H1 (cell line): Measurements from ENCODE around the gene GPR18. TPM values are rescaled to one million over a fixed set of nuclear protein-coding genes. Genes with fewer than 3 reads are reported as not detected.

Experiments
- CTCF ChIA-PET: fragments of 300-600 bp; sonication (Branson Sonifier 250); formaldehyde crosslinking; loops from one replicate; lab custom pipeline; 2021; ENCODE audit not compliant: partially characterized antibody; lab: Charles Lee
- POLR2A ChIA-PET: fragments of 300-600 bp; sonication (Branson Sonifier 250); formaldehyde crosslinking; loops from one replicate; lab custom pipeline; 2021; ENCODE audit warnings: inconsistent platforms; ENCODE audit not compliant: partially characterized antibody; lab: Charles Lee
- DNase-seq, 2 experiments: peaks; one replicate each; pipeline versions ENCODE4 v3.0.0 to v3.0.0-alpha.2; 2010 to 2022; ENCODE audit warnings: low spot score in 2 of 2, low read depth in 1 of 2, mixed read lengths in 1 of 2
- FAIRE-seq: peaks from 2 replicates; lab custom pipeline; 2011; peaks lifted over from hg19 to GRCh38; lab: Jason Lieb, UNC
- H2AFZ ChIP-seq: 2 replicates; pipeline ENCODE4 v1.8.1; 2012; ENCODE audit warnings: low read length, inconsistent platforms
- H2AK5ac ChIP-seq: 2 replicates; pipeline ENCODE4 v1.6.1; 2013; ENCODE audit warnings: low read depth, low read length
- H2BK120ac ChIP-seq: replicated peaks from 2 replicates; pipeline ENCODE3; 2013; ENCODE audit warnings: low read depth, low read length, inconsistent platforms
- H2BK12ac ChIP-seq: 2 replicates; pipeline ENCODE4 v1.6.1; 2013; ENCODE audit warnings: low read depth, low read length
- H2BK15ac ChIP-seq: 2 replicates; pipeline ENCODE4 v1.6.1; 2013; ENCODE audit warnings: low read length
- H2BK20ac ChIP-seq: 2 replicates; pipeline ENCODE4 v1.6.1; 2013; ENCODE audit warnings: low read length
- H2BK5ac ChIP-seq: 2 replicates; pipeline ENCODE4 v1.6.1; 2013; ENCODE audit warnings: low read depth, low read length
- H3K14ac ChIP-seq: 2 replicates; pipeline ENCODE4 v1.6.1; 2013; ENCODE audit warnings: inconsistent platforms; ENCODE audit not compliant: insufficient read length
- H3K18ac ChIP-seq: 2 replicates; pipeline ENCODE4 v1.6.1; 2013; ENCODE audit warnings: low read length; ENCODE audit errors: extremely low read depth
- H3K23ac ChIP-seq: 2 replicates; pipeline ENCODE4 v1.6.1; 2013; ENCODE audit warnings: inconsistent platforms; ENCODE audit not compliant: insufficient read length
- H3K23me2 ChIP-seq: 2 replicates; pipeline ENCODE4 v1.6.1; 2013; ENCODE audit warnings: low read depth, low read length
- H3K27ac ChIP-seq: 2 replicates; pipeline ENCODE4 v1.6.1; 2011; ENCODE audit warnings: low read depth, low read length, inconsistent platforms
- H3K27me3 ChIP-seq, 4 experiments: replicated peaks in 1 of 4; 1 replicate in 1 of 4; 2 replicates in 3 of 4; pipeline versions ENCODE4 v1.6.1 to v1.8.1; 2011 to 2013; ENCODE audit warnings: low read length in 3 of 4, mild to moderate bottlenecking in 3 of 4, inconsistent platforms in 2 of 4, mixed read lengths in 2 of 4, moderate library complexity in 1 of 4; ENCODE audit not compliant: control insufficient read depth in 3 of 4, insufficient read depth in 3 of 4; ENCODE audit errors: extremely low read depth in 1 of 4
- H3K36me3 ChIP-seq, 4 experiments: 2 replicates each; pipeline versions ENCODE4 v1.6.1 to v1.8.1; 2011 to 2013; ENCODE audit warnings: mild to moderate bottlenecking in 4 of 4, low read length in 3 of 4, moderate library complexity in 2 of 4, control low read depth in 1 of 4, inconsistent platforms in 1 of 4; ENCODE audit not compliant: insufficient read depth in 4 of 4, control insufficient read depth in 2 of 4
- H3K4ac ChIP-seq: replicated peaks from 2 replicates; pipeline ENCODE3; 2013; ENCODE audit warnings: low read length, low read depth, mixed read lengths, inconsistent platforms; ENCODE audit not compliant: insufficient read length
- H3K4me1 ChIP-seq, 4 experiments: replicated peaks in 1 of 4; 1 replicate in 1 of 4; 2 replicates in 3 of 4; pipeline versions ENCODE4 v1.6.1 to v1.8.1; 2011 to 2013; ENCODE audit warnings: low read length in 3 of 4, inconsistent platforms in 2 of 4, mixed read lengths in 1 of 4; ENCODE audit not compliant: insufficient read depth in 4 of 4, control insufficient read depth in 3 of 4
- H3K4me2 ChIP-seq, 2 experiments: 2 replicates each; pipeline versions ENCODE4 v1.6.1 to v1.8.1; 2011 to 2013; ENCODE audit warnings: low read depth in 2 of 2, low read length in 2 of 2, control low read depth in 1 of 2, inconsistent platforms in 1 of 2, mild to moderate bottlenecking in 1 of 2; ENCODE audit not compliant: insufficient read depth in 1 of 2
- H3K4me3 ChIP-seq, 4 experiments: fragments of 200-600, 300-600 bp in 1 of 4; sonication (generic), shearing (Covaris generic), sonication (Bioruptor Twin) in 1 of 4; 2 replicates each; pipeline versions ENCODE4 v1.5.1 to v1.8.1; 2011 to 2016; ENCODE audit warnings: low read length in 4 of 4, low read depth in 3 of 4, control low read depth in 2 of 4, inconsistent platforms in 2 of 4, mild to moderate bottlenecking in 2 of 4, mixed read lengths in 1 of 4, moderate library complexity in 1 of 4; ENCODE audit not compliant: insufficient read depth in 2 of 4; ENCODE audit errors: extremely low read depth in 1 of 4
- H3K56ac ChIP-seq: replicated peaks from 2 replicates; pipeline ENCODE3; 2013; ENCODE audit warnings: low read depth, mild to moderate bottlenecking, mixed read lengths, low read length, inconsistent platforms; ENCODE audit not compliant: insufficient read length
- H3K79me1 ChIP-seq: 2 replicates; pipeline ENCODE4 v1.6.1; 2013; ENCODE audit warnings: low read depth, low read length, control low read depth
- H3K79me2 ChIP-seq, 2 experiments: 2 replicates each; pipeline versions ENCODE4 v1.6.1 to v1.8.1; 2012 to 2013; ENCODE audit warnings: low read length in 2 of 2, mild to moderate bottlenecking in 2 of 2, inconsistent platforms in 1 of 2; ENCODE audit not compliant: insufficient read depth in 2 of 2, control insufficient read depth in 1 of 2
- H3K9ac ChIP-seq, 4 experiments: replicated peaks in 1 of 4; 1 replicate in 1 of 4; 2 replicates in 3 of 4; pipeline versions ENCODE4 v1.6.1 to v1.8.1; 2011 to 2013; ENCODE audit warnings: low read depth in 3 of 4, low read length in 3 of 4, control low read depth in 2 of 4, mild to moderate bottlenecking in 2 of 4, moderate library complexity in 2 of 4, inconsistent platforms in 1 of 4; ENCODE audit errors: extremely low read depth in 1 of 4
- H3K9me3 ChIP-seq, 2 experiments: 2 replicates each; pipeline versions ENCODE4 v1.6.1 to v1.8.1; 2012 to 2013; ENCODE audit warnings: mild to moderate bottlenecking in 2 of 2, moderate library complexity in 2 of 2, control low read depth in 1 of 2, inconsistent platforms in 1 of 2, low read depth in 1 of 2, low read length in 1 of 2, mixed read lengths in 1 of 2; ENCODE audit not compliant: insufficient read depth in 2 of 2
- H4K20me1 ChIP-seq, 2 experiments: replicated peaks in 1 of 2; 2 replicates each; pipeline versions ENCODE3 to v1.8.1; 2011 to 2013; ENCODE audit warnings: inconsistent platforms in 2 of 2, low read length in 2 of 2, mild to moderate bottlenecking in 1 of 2; ENCODE audit not compliant: insufficient read depth in 2 of 2, control insufficient read depth in 1 of 2
- H4K5ac ChIP-seq: 2 replicates; pipeline ENCODE4 v1.6.1; 2013; ENCODE audit warnings: low read length, low read depth, mixed read lengths, inconsistent platforms; ENCODE audit not compliant: insufficient read length
- H4K8ac ChIP-seq: 2 replicates; pipeline ENCODE4 v1.8.0; 2013; ENCODE audit warnings: mild to moderate bottlenecking, moderate library complexity, low read length, inconsistent platforms; ENCODE audit not compliant: insufficient read depth; ENCODE audit errors: extremely low read depth
- H4K91ac ChIP-seq: replicated peaks from 2 replicates; pipeline ENCODE3; 2013; ENCODE audit warnings: low read length, mixed read lengths, inconsistent platforms; ENCODE audit not compliant: insufficient read length
- CEBPB ChIP-seq: IDR thresholded peaks from 2 replicates; pipeline ENCODE4 v1.6.1; 2012; ENCODE audit warnings: low read depth, low read length
- CHD1 ChIP-seq: IDR thresholded peaks from 2 replicates; pipeline ENCODE4 v1.6.1; 2012; ENCODE audit warnings: low read depth, low read length, improper control_type of control experiment
- EP300 ChIP-seq, 2 experiments: IDR thresholded peaks; 1 replicate in 1 of 2; 2 replicates in 1 of 2; pipeline ENCODE4 v1.6.1; 2011 to 2012; ENCODE audit warnings: low read depth in 2 of 2, low read length in 2 of 2, mild to moderate bottlenecking in 2 of 2, borderline replicate concordance in 1 of 2, inconsistent platforms in 1 of 2, moderate library complexity in 1 of 2
- FOSL1 ChIP-seq: IDR thresholded peaks from 2 replicates; pipeline ENCODE4 v1.6.1; 2011; ENCODE audit warnings: mild to moderate bottlenecking, low read depth, low read length, moderate library complexity; ENCODE audit not compliant: insufficient read depth
- KDM1A ChIP-seq: fragments of 200-600, 300-600 bp; sonication (generic); IDR thresholded peaks from 2 replicates; pipeline ENCODE4 v1.7.1; 2016; ENCODE audit warnings: mild to moderate bottlenecking, low read length, borderline replicate concordance
- NRF1 ChIP-seq: IDR thresholded peaks from 2 replicates; pipeline ENCODE4 v1.6.1; 2011; ENCODE audit warnings: mild to moderate bottlenecking, low read depth, low read length, improper control_type of control experiment
- POLR2A ChIP-seq, 2 experiments: IDR thresholded peaks; 1 replicate in 1 of 2; 2 replicates in 1 of 2; pipeline ENCODE4 v1.6.1; 2011; ENCODE audit warnings: low read depth in 2 of 2, low read length in 2 of 2, mild to moderate bottlenecking in 2 of 2; ENCODE audit errors: control extremely low read depth in 1 of 2
- RNF2 ChIP-seq: fragments of 200-900, 300-1000 bp; sonication (generic); IDR thresholded peaks from 2 replicates; pipeline ENCODE4 v1.7.1; 2016; ENCODE audit warnings: borderline replicate concordance, low read depth, mild to moderate bottlenecking, antibody characterized with exemption, low read length; ENCODE audit not compliant: poor library complexity, severe bottlenecking; ENCODE audit errors: missing control alignments
- SIN3A ChIP-seq, 2 experiments: IDR thresholded peaks in 1 of 2; conservative IDR thresholded peaks in 1 of 2; 2 replicates each; pipeline ENCODE4 v1.6.1; 2011 to 2012; ENCODE audit warnings: low read length in 2 of 2, improper control_type of control experiment in 1 of 2, low read depth in 1 of 2, mild to moderate bottlenecking in 1 of 2
- SP2 ChIP-seq: IDR thresholded peaks from 2 replicates; pipeline ENCODE4 v1.6.1; 2012; ENCODE audit warnings: mild to moderate bottlenecking, low read length, inconsistent platforms
- SUZ12 ChIP-seq: fragments of 200-600 bp; sonication (generic); IDR thresholded peaks from 2 replicates; pipeline ENCODE4 v1.6.1; 2012; ENCODE audit warnings: mild to moderate bottlenecking, inconsistent platforms, low read length, moderate library complexity, mixed read lengths
- YY1 ChIP-seq: IDR thresholded peaks from 2 replicates; pipeline ENCODE4 v1.6.1; 2011; ENCODE audit warnings: low read depth, mild to moderate bottlenecking, low read length
- WGBS, 2 experiments: shearing (Covaris generic) in 1 of 2; methylation state at CpG; one replicate each; pipeline versions ENCODE4 v1.1.6 to v1.1.7; 2013 to 2015; ENCODE audit warnings: low lambda C conversion rate in 2 of 2, mixed read lengths in 2 of 2, inconsistent platforms in 1 of 2, low coverage in 1 of 2, missing lambda C conversion rate in 1 of 2; ENCODE audit not compliant: insufficient replicate concordance in 2 of 2, insufficient coverage in 1 of 2, insufficient read length in 1 of 2; ENCODE audit errors: extremely low coverage in 1 of 2, missing lambda C conversion rate in 1 of 2; 5-methylcytosine and 5-hydroxymethylcytosine counted together
- polyA plus RNA-seq, 7 experiments: library from polyadenylated mRNA; depleted of rRNA in 3 of 7; stranded (reverse) in 5 of 7; unstranded in 2 of 7; fragments of >200 nt in 5 of 7; fragments of 200-250 nt in 2 of 7; gene quantifications; 1 replicate in 5 of 7; 2 replicates in 1 of 7; 4 replicates in 1 of 7; pipeline versions ENCODE4 v1.2.1 to v1.2.3, GENCODE V29; 2011 to 2013; ENCODE audit warnings: missing spikeins in 2 of 7, mixed read lengths in 2 of 7
- total RNA-seq: library from RNA; stranded (reverse); fragmentation: NEBNext Ultra II Directional; extraction: Animal tissue kit (Norgen Biotek cat#: 25700); gene quantifications from 2 replicates; pipeline ENCODE4 v1.2.1, GENCODE V29; 2021
- TF ChIP-seq, protein P1 (sequence below): IDR thresholded peaks from 2 replicates; pipeline ENCODE4 v1.6.1; 2012; ENCODE audit warnings: inconsistent platforms

GPR18 gene
- total and polyA plus RNA-seq, 2 of the 8 experiments (the other 6 are each of a cell fraction or from before 2014, with no cell fraction given): not detected

- 74% methylated on average over 6 of the region's 6 CpGs; no CpG with 5 or more reads in 1 of the 2 experiments for WGBS, 2 experiments
- no peak overlapping the region for H2BK20ac ChIP-seq
- no peaks in the 10 kb centered on the region for H3K27me3 ChIP-seq
- no peak overlapping the region for H2AK5ac ChIP-seq
- no peak overlapping the region for H3K14ac ChIP-seq
- no peak overlapping the region for H4K91ac ChIP-seq
- FAIRE-seq (no peak), DNase-seq (no peak)
- H2BK120ac ChIP-seq: no peak overlapping the region
- H3K79me1 ChIP-seq: peaks cover 12% of the 10 kb centered on the region
- H3K4me1 ChIP-seq: peaks cover 0 to 14% (median 5%) of the 10 kb centered on the region in 4 experiments; a peak in 4 of 7 replicates
- H4K5ac ChIP-seq: no peak overlapping the region
- no peak overlapping the region for H3K9ac ChIP-seq
- no peak overlapping the region for H3K56ac ChIP-seq
- no peak overlapping the region for H2BK5ac ChIP-seq
- H3K23ac ChIP-seq: no peak overlapping the region
- H2BK12ac ChIP-seq: no peak overlapping the region
- H2BK15ac ChIP-seq: no peak overlapping the region
- no peaks in the 10 kb centered on the region for H3K23me2 ChIP-seq
- ChIA-PET CTCF (no interaction called here), POLR2A (no interaction called here)
- H3K4me2 ChIP-seq: no peak overlapping the region
- H3K27ac ChIP-seq: no peak overlapping the region
- H3K4ac ChIP-seq: no peak overlapping the region
- H4K8ac ChIP-seq: no peak overlapping the region
- no peak overlapping the region for H3K4me3 ChIP-seq
- H3K18ac ChIP-seq: no peak overlapping the region
- H2AFZ ChIP-seq: no peak overlapping the region
- peaks cover 3 to 4% of the 10 kb centered on the region in 2 experiments for H4K20me1 ChIP-seq
- H3K9me3 ChIP-seq: no peaks in the 10 kb centered on the region
- H3K36me3 ChIP-seq: no peaks in the 10 kb centered on the region
- peaks cover 18 to 99% of the 10 kb centered on the region in 2 experiments for H3K79me2 ChIP-seq
- no peak for TF ChIP-seq CHD1
- TF ChIP-seq RNF2: no peak
- TF ChIP-seq SUZ12: no peak
- TF ChIP-seq EP300 (IDR thresholded peaks at IDR 0.05; ENCODE audit: borderline replicate concordance in 1 of 2, low read depth in 2 of 2, low read length in 2 of 2): no peak
- no peak for TF ChIP-seq SIN3A (conservative IDR thresholded peaks at IDR 0.05 in 1 of 2, IDR thresholded peaks at IDR 0.05 in 1 of 2; ENCODE audit: low read depth in 1 of 2, low read length in 2 of 2)
- TF ChIP-seq FOSL1: no peak
- TF ChIP-seq NRF1: no peak
- no peak for TF ChIP-seq CEBPB
- TF ChIP-seq KDM1A: no peak
- TF ChIP-seq POLR2A (IDR thresholded peaks at IDR 0.05; ENCODE audit: control extremely low read depth in 1 of 2, low read depth in 2 of 2, low read length in 2 of 2): no peak
- TF ChIP-seq SP2: no peak
- TF ChIP-seq, protein P1, sequence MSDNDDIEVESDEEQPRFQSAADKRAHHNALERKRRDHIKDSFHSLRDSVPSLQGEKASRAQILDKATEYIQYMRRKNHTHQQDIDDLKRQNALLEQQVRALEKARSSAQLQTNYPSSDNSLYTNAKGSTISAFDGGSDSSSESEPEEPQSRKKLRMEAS: no peak
- TF ChIP-seq YY1: no peak
Measured at GRCh38 chr13:99220199-99220935, 37.8 kb downstream of the GPR18 start.
